OCI-LY7 (cell line): ENCODE data around the gene LTBP2.

ENCODE experiments used
- EZH2phosphoT487 ChIP-seq: fragments of 200-600 bp; sonication (generic); IDR thresholded peaks from 2 replicates; pipeline ENCODE4 v1.6.1; 2018; ENCODE audit warnings: low read depth, borderline replicate concordance, mild to moderate bottlenecking, mixed run types, antibody characterized with exemption, low read length, moderate library complexity, mixed read lengths
- TF ChIP-seq, protein P1 (sequence below): fragments of 200-600 bp; sonication (generic); conservative IDR thresholded peaks from 2 replicates; pipeline ENCODE4 v1.5.1; 2014; ENCODE audit warnings: mild to moderate bottlenecking, antibody characterized with exemption, low read length, moderate library complexity, mixed read lengths

DNA sequence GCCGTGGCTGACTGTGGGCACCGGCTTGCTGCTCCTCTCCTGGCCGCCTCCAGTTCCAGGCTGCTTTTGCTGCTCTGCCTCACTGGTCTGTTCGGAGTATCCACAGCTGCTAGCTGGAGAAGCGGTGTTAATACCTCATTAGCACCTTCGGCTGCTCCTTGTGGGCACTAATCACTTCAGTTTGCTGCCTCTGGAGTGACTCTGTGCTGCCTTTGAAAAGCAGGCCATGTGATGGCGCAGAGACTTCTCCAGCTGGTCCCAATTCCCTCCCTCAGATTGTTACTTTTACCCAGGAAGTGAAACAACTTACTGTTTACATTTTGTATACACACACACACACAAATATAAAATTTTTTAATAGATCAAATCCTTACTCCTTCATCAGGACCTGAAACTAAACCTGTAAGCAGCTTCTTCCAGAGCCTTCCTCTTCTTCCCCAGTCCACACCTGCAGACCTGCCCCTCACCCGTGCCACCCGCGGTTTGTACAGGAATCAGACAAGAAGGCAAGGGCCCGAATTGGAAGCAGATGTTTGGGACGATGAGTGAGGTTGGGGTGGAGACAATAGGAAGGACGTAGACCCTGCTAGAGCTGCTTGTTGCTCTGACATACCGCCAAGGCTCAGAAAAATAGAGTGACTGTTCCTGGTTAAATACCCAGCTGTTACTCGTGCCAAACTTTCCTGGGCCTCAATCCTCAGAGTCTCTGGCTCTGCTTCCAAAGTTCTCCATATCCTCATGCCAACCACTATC is 41.5 kb upstream of the LTBP2 start:
- TF ChIP-seq, protein P1, sequence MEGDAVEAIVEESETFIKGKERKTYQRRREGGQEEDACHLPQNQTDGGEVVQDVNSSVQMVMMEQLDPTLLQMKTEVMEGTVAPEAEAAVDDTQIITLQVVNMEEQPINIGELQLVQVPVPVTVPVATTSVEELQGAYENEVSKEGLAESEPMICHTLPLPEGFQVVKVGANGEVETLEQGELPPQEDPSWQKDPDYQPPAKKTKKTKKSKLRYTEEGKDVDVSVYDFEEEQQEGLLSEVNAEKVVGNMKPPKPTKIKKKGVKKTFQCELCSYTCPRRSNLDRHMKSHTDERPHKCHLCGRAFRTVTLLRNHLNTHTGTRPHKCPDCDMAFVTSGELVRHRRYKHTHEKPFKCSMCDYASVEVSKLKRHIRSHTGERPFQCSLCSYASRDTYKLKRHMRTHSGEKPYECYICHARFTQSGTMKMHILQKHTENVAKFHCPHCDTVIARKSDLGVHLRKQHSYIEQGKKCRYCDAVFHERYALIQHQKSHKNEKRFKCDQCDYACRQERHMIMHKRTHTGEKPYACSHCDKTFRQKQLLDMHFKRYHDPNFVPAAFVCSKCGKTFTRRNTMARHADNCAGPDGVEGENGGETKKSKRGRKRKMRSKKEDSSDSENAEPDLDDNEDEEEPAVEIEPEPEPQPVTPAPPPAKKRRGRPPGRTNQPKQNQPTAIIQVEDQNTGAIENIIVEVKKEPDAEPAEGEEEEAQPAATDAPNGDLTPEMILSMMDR = no peak
- TF ChIP-seq EZH2phosphoT487 = no peak
